Activated CD8-positive, alpha-beta memory T cell treated with anti-CD3 and anti-CD28 coated beads for 1 hour (primary cell): ENCODE measurements around the gene SLC29A3.
"Not testable (repeated sequence)": the region's sequence is repeated elsewhere in the genome, so short reads cannot be mapped to it uniquely, and the experiment has no call there.

ENCODE experiments used
- DNase-seq, 2 donors: peaks; one replicate each; pipeline ENCODE4 v3.0.0-alpha.2; 2020; ENCODE audit warnings: low read depth in 1 of 2; ENCODE audit errors: extremely low read depth in 1 of 2

Gene SLC29A3

GRCh38 chr10:71283876-71284275 lies 35.2 kb upstream of the SLC29A3 start:
- DNase-seq = no peak

GRCh38 chr10:71284544-71285179 lies 34.4 kb upstream of the SLC29A3 start:
- no peak for DNase-seq

- no peak for DNase-seq
Measured at GRCh38 chr10:71285180-71285545, 33.9 kb upstream of the SLC29A3 start.

GRCh38 chr10:71285986-71286385 lies 33.1 kb upstream of the SLC29A3 start:
- no peak for DNase-seq

- no peak for DNase-seq
Measured at GRCh38 chr10:71286521-71287294, 32.4 kb upstream of the SLC29A3 start.

GRCh38 chr10:71287456-71287855 lies 31.6 kb upstream of the SLC29A3 start:
- DNase-seq = no peak

GRCh38 chr10:71288461-71288860 lies 30.6 kb upstream of the SLC29A3 start:
- DNase-seq = no peak

GRCh38 chr10:71289421-71290130 lies 29.5 kb upstream of the SLC29A3 start:
- no peak for DNase-seq

GRCh38 chr10:71290331-71290730 lies 28.7 kb upstream of the SLC29A3 start:
- no peak for DNase-seq

- DNase-seq = no peak
Measured at GRCh38 chr10:71290806-71291527, 28.1 kb upstream of the SLC29A3 start.

GRCh38 chr10:71291528-71291900 lies 27.5 kb upstream of the SLC29A3 start:
- no peak for DNase-seq

GRCh38 chr10:71292624-71293445 lies 26.2 kb upstream of the SLC29A3 start:
- no peak for DNase-seq

- no peak for DNase-seq
Measured at GRCh38 chr10:71293446-71294084, 25.5 kb upstream of the SLC29A3 start.

GRCh38 chr10:71294091-71294561 lies 24.9 kb upstream of the SLC29A3 start:
- no peak for DNase-seq

- no peak for DNase-seq
Measured at GRCh38 chr10:71294856-71295255, 24.2 kb upstream of the SLC29A3 start.

- no peak for DNase-seq
Measured at GRCh38 chr10:71295641-71296040, 23.4 kb upstream of the SLC29A3 start.

- no peak for DNase-seq
Measured at GRCh38 chr10:71296086-71296485, 23.0 kb upstream of the SLC29A3 start.

GRCh38 chr10:71296811-71297210 lies 22.2 kb upstream of the SLC29A3 start:
- not testable (repeated sequence) for DNase-seq

GRCh38 chr10:71297343-71297742 lies 21.7 kb upstream of the SLC29A3 start:
- DNase-seq = no peak
